Tibial nerve (tissue), 4 donors: ENCODE data around the gene CDK16. TPM values are rescaled to one million over a fixed set of nuclear protein-coding genes. Genes with fewer than 3 reads are reported as not detected.

Experiments used
- DNase-seq, 2 donors: peaks; one replicate each; pipeline ENCODE4 v3.0.0-alpha.2; 2019; ENCODE audit warnings: low spot score in 2 of 2
- H3K27ac ChIP-seq, 4 donors: fragments of 200-600 bp; sonication (generic) in 3 of 4; one replicate each; pipeline ENCODE4 v1.5.1; 2017 to 2019; ENCODE audit warnings: mild to moderate bottlenecking in 1 of 4
- H3K27me3 ChIP-seq, 2 donors: fragments of 200-600 bp; sonication (generic) in 1 of 2; one replicate each; pipeline versions ENCODE4 v1.5.1 to v1.6.0; 2017 to 2019
- H3K36me3 ChIP-seq, 3 donors: fragments of 200-600 bp; sonication (generic); one replicate each; pipeline ENCODE4 v1.5.1; 2018 to 2019
- H3K4me1 ChIP-seq, 4 donors: fragments of 200-600 bp; sonication (generic) in 3 of 4; one replicate each; pipeline ENCODE4 v1.5.1; 2017 to 2019
- H3K4me3 ChIP-seq, 4 donors: fragments of 200-600 bp; sonication (generic) in 3 of 4; one replicate each; pipeline ENCODE4 v1.5.1; 2017 to 2019; ENCODE audit warnings: mild to moderate bottlenecking in 1 of 4, moderate library complexity in 1 of 4
- H3K9me3 ChIP-seq, 4 donors: fragments of 200-600 bp; sonication (generic) in 3 of 4; one replicate each; pipeline ENCODE4 v1.5.1; 2017 to 2019
- CTCF ChIP-seq, 5 experiments: fragments of 200-600 bp in 3 of 5; fragments of 450-650 bp in 2 of 5; sonication (generic) in 3 of 5; IDR thresholded peaks; one replicate each; pipeline ENCODE4 v1.5.1; 2016 to 2019; ENCODE audit warnings: antibody characterized with exemption in 5 of 5, mild to moderate bottlenecking in 3 of 5, moderate library complexity in 2 of 5
- EP300 ChIP-seq, 2 donors: sonication (generic); formaldehyde crosslinking; IDR thresholded peaks; one replicate each; pipeline ENCODE4 v1.6.1; 2017; ENCODE audit warnings: antibody characterized with exemption in 2 of 2, mild to moderate bottlenecking in 1 of 2
- POLR2A ChIP-seq, 2 donors: fragments of 450-650 bp; IDR thresholded peaks; one replicate each; pipeline ENCODE4 v1.6.1; 2017; ENCODE audit warnings: antibody characterized with exemption in 2 of 2, mild to moderate bottlenecking in 2 of 2, moderate library complexity in 2 of 2
- WGBS, 2 donors: methylation state at CpG; one replicate each; pipeline ENCODE4 v1.1.5; 2018; 5-methylcytosine and 5-hydroxymethylcytosine counted together
- total RNA-seq, 4 donors: library from RNA; depleted of rRNA; stranded (reverse); fragments of >200 nt; gene quantifications; one replicate each; pipeline ENCODE4 v1.1.0, GENCODE V29; 2016

Gene CDK16
- total RNA-seq, 4 donors from 2014 or later = 64.9 to 94.2 (median 84.5) TPM

GRCh38 chrX:47232197-47232802 is 13.8 kb downstream of the CDK16 start:
- TF ChIP-seq POLR2A (IDR thresholded peaks at IDR 0.05) (no peak), EP300 (IDR thresholded peaks at IDR 0.05) (no peak), CTCF (IDR thresholded peaks at IDR 0.05) (no peak)
- H3K27ac ChIP-seq = peak overlapping the region; percentile 88 to 99 (median 99)
- no peak for DNase-seq
- H3K36me3 ChIP-seq = peaks cover 0 to 23% (median 0%) of the 10 kb centered on the region in 3 donors
- WGBS, 2 donors = 38 to 75% methylated on average over 6 to 8 of the region's 8 CpGs
- H3K9me3 ChIP-seq = no peaks in the 10 kb centered on the region
- peaks cover 0 to 21% (median 1%) of the 10 kb centered on the region in 4 donors for H3K4me1 ChIP-seq
- peaks cover 0 to 8% of the 10 kb centered on the region in 2 donors for H3K27me3 ChIP-seq
- peak overlapping the region; percentile 38 to 74 (median 58) for H3K4me3 ChIP-seq

GRCh38 chrX:47232803-47233332 is 14.4 kb downstream of the CDK16 start, which contains the start of gene USP11:
Gene USP11 (plus strand): TSS chrX:47233009. CDS start chrX:47233044, 35 bp downstream.
- 20% methylated on average over 1 to 46 of the region's 46 CpGs for WGBS, 2 donors
- peak within 1 kb of the TSS; percentile 88 to 99 (median 99) for H3K27ac ChIP-seq
- no peak for DNase-seq

GRCh38 chrX:47233333-47234113 is 15.0 kb downstream of the CDK16 start:
- H3K27ac ChIP-seq = peak overlapping the region; percentile 88 to 99 (median 99)
- H3K27me3 ChIP-seq = peaks cover 0 to 9% of the 10 kb centered on the region in 2 donors
- whole genome bisulfite sequencing, 2 donors = 0 to 24% methylated on average over 34 to 51 of the region's 51 CpGs
- peaks cover 0 to 26% (median 1%) of the 10 kb centered on the region in 4 donors for H3K4me1 ChIP-seq
- no peaks in the 10 kb centered on the region for H3K9me3 ChIP-seq
- H3K4me3 ChIP-seq = peak overlapping the region; percentile 38 to 74 (median 58)
- peak; percentile 89 to 91 for DNase-seq
- TF ChIP-seq CTCF (IDR thresholded peaks at IDR 0.05) = no peak
- peak; percentile 39 to 83 for TF ChIP-seq POLR2A (IDR thresholded peaks at IDR 0.05)
- TF ChIP-seq EP300 (IDR thresholded peaks at IDR 0.05) = peak; percentile 84 to 92
- peaks cover 0 to 12% (median 0%) of the 10 kb centered on the region in 3 donors for H3K36me3 ChIP-seq

More at GRCh38 chrX:47232803-47233332, 14.4 kb downstream of the CDK16 start, which contains the start of gene USP11:
- Histone ChIP-seq H3K4me1 (peaks cover 0 to 26% (median 1%) of the 10 kb centered on the region in 4 donors), H3K27me3 (peaks cover 0 to 9% of the 10 kb centered on the region in 2 donors), H3K4me3 (peak within 1 kb of the TSS; percentile 38 to 74 (median 58)), H3K9me3 (no peaks in the 10 kb centered on the region), H3K36me3 (peaks cover 0 to 18% (median 0%) of the 10 kb centered on the region in 3 donors)
- TF ChIP-seq EP300 (IDR thresholded peaks at IDR 0.05) (peak in 1 of 2 donors; percentile 75), POLR2A (IDR thresholded peaks at IDR 0.05) (peak in 1 of 2 donors; percentile 63), CTCF (IDR thresholded peaks at IDR 0.05) (no peak)

- TF ChIP-seq CTCF (IDR thresholded peaks at IDR 0.05) = no peak
- TF ChIP-seq EP300 (IDR thresholded peaks at IDR 0.05) = no peak
- TF ChIP-seq POLR2A (IDR thresholded peaks at IDR 0.05) = no peak
- Histone ChIP-seq H3K4me1 (peaks cover 0 to 26% (median 1%) of the 10 kb centered on the region in 4 donors), H3K27me3 (peaks cover 0 to 9% of the 10 kb centered on the region in 2 donors), H3K4me3 (peak overlapping the region in 2 of 4 donors; percentile 65 to 74), H3K27ac (peak overlapping the region; percentile 88 to 99 (median 99)), H3K9me3 (no peaks in the 10 kb centered on the region), H3K36me3 (peaks cover 0 to 2% (median 0%) of the 10 kb centered on the region in 3 donors)
- WGBS, 2 donors = 33 to 57% methylated on average over 3 of the region's 3 CpGs
- DNase-seq = no peak
Observed at GRCh38 chrX:47234583-47234982, 16.1 kb downstream of the CDK16 start.
